KMS-11 (cell line): ENCODE data around the gene UPB1.

Experiments
- H2AFZ ChIP-seq: fragments of 200-600 bp; sonication (generic); 2 replicates; pipeline ENCODE4 v1.6.1; 2016; ENCODE audit warnings: antibody characterized with exemption, mixed run types, low read depth
- H3K27ac ChIP-seq: fragments of 200-600 bp; sonication (generic); 2 replicates; pipeline ENCODE4 v1.6.1; 2016; ENCODE audit warnings: mild to moderate bottlenecking, mixed run types
- H3K27me3 ChIP-seq: fragments of 200-600 bp; sonication (generic); 2 replicates; pipeline ENCODE4 v1.6.1; 2017; ENCODE audit warnings: mild to moderate bottlenecking, low read depth, mixed run types, moderate library complexity; ENCODE audit not compliant: insufficient read depth
- H3K36me3 ChIP-seq: fragments of 200-600 bp; sonication (generic); 2 replicates; pipeline ENCODE4 v1.6.1; 2017; ENCODE audit warnings: mild to moderate bottlenecking, mixed run types; ENCODE audit not compliant: insufficient read depth
- H3K4me1 ChIP-seq: fragments of 200-600 bp; sonication (generic); 2 replicates; pipeline ENCODE4 v1.6.1; 2016; ENCODE audit warnings: mild to moderate bottlenecking, low read depth, mixed run types; ENCODE audit not compliant: poor library complexity, severe bottlenecking
- H3K4me2 ChIP-seq: fragments of 200-600 bp; sonication (generic); 2 replicates; pipeline ENCODE4 v1.7.0; 2016; ENCODE audit warnings: mild to moderate bottlenecking, mixed run types
- H3K4me3 ChIP-seq: fragments of 200-600 bp; sonication (generic); IDR thresholded peaks from 2 replicates; pipeline ENCODE4 v1.6.1; 2017; ENCODE audit warnings: low read depth, low read length, mixed read lengths; ENCODE audit not compliant: insufficient read depth
- H3K79me2 ChIP-seq: fragments of 200-600 bp; sonication (generic); 2 replicates; pipeline ENCODE4 v1.6.1; 2016; ENCODE audit warnings: low read depth, mixed run types; ENCODE audit not compliant: insufficient read depth
- H3K9ac ChIP-seq: fragments of 200-600 bp; sonication (generic); 2 replicates; pipeline ENCODE4 v1.6.1; 2016; ENCODE audit warnings: mild to moderate bottlenecking, mixed run types
- H4K20me1 ChIP-seq: fragments of 200-600 bp; sonication (generic); 2 replicates; pipeline ENCODE4 v1.6.1; 2016; ENCODE audit warnings: mild to moderate bottlenecking, mixed run types; ENCODE audit not compliant: insufficient read depth
- TF ChIP-seq, protein P1 (sequence below): fragments of 200-600 bp; sonication (generic); conservative IDR thresholded peaks from 2 replicates; pipeline ENCODE4 v1.6.1; 2017; ENCODE audit warnings: low read depth, mild to moderate bottlenecking, antibody characterized with exemption, low read length, moderate library complexity, mixed read lengths

The UPB1 gene

GRCh38 chr22:24457894-24458420 is 37.2 kb upstream of the UPB1 start:
- Histone ChIP-seq H3K27me3 (no peaks in the 10 kb centered on the region), H3K36me3 (no peaks in the 10 kb centered on the region), H3K4me2 (peak overlapping the region; percentile 12; the same call in 1 of the 2 replicates), H3K4me3 (no peak overlapping the region), H3K79me2 (no peaks in the 10 kb centered on the region), H2AFZ (no peak overlapping the region), H3K27ac (no peak overlapping the region), H4K20me1 (no peaks in the 10 kb centered on the region), H3K9ac (no peak overlapping the region), H3K4me1 (peaks cover 45% of the 10 kb centered on the region)
- TF ChIP-seq, protein P1, sequence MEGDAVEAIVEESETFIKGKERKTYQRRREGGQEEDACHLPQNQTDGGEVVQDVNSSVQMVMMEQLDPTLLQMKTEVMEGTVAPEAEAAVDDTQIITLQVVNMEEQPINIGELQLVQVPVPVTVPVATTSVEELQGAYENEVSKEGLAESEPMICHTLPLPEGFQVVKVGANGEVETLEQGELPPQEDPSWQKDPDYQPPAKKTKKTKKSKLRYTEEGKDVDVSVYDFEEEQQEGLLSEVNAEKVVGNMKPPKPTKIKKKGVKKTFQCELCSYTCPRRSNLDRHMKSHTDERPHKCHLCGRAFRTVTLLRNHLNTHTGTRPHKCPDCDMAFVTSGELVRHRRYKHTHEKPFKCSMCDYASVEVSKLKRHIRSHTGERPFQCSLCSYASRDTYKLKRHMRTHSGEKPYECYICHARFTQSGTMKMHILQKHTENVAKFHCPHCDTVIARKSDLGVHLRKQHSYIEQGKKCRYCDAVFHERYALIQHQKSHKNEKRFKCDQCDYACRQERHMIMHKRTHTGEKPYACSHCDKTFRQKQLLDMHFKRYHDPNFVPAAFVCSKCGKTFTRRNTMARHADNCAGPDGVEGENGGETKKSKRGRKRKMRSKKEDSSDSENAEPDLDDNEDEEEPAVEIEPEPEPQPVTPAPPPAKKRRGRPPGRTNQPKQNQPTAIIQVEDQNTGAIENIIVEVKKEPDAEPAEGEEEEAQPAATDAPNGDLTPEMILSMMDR = no peak

DNA sequence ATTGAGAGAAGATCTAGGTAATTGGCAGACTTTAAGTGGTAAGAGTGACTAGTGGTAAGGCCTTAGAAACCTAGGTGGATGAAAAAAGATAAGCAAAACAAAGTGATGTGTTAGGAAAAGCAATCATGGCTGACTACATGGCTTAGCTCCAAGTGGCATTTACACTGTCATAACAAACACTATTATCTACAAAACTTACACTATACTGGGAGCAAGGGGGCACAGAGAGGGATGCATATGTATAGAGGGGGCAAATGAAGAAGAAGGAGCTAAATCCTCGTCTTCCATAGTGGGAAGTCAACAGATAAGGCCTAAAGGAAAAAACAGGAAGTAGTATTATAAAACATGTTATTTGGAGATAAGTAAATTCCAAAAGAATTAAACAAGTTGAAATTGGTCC is 35.2 kb upstream of the UPB1 start:
- H3K27ac ChIP-seq = peak overlapping the region; percentile 84
- TF ChIP-seq, protein P1 = no peak
- no peaks in the 10 kb centered on the region for H4K20me1 ChIP-seq
- no peak overlapping the region for H3K4me3 ChIP-seq
- no peaks in the 10 kb centered on the region for H3K27me3 ChIP-seq
- H2AFZ ChIP-seq = peak overlapping the region; percentile 76
- H3K4me1 ChIP-seq = peaks cover 48% of the 10 kb centered on the region
- H3K79me2 ChIP-seq = no peaks in the 10 kb centered on the region
- H3K36me3 ChIP-seq = no peaks in the 10 kb centered on the region
- H3K4me2 ChIP-seq = peak overlapping the region; percentile 97
- peak overlapping the region; percentile 53; the same call in 1 of the 2 replicates for H3K9ac ChIP-seq

GRCh38 chr22:24460418-24461089 is 34.6 kb upstream of the UPB1 start:
- TF ChIP-seq, protein P1 = no peak
- H3K4me2 ChIP-seq = peak overlapping the region; percentile 97
- peaks cover 54% of the 10 kb centered on the region for H3K4me1 ChIP-seq
- no peaks in the 10 kb centered on the region for H3K36me3 ChIP-seq
- no peaks in the 10 kb centered on the region for H3K27me3 ChIP-seq
- H3K9ac ChIP-seq = peak overlapping the region; percentile 53
- no peaks in the 10 kb centered on the region for H3K79me2 ChIP-seq
- peak overlapping the region; percentile 76 for H2AFZ ChIP-seq
- no peaks in the 10 kb centered on the region for H4K20me1 ChIP-seq
- peak overlapping the region; percentile 84 for H3K27ac ChIP-seq
- no peak overlapping the region for H3K4me3 ChIP-seq

GRCh38 chr22:24463071-24463760 is 31.9 kb upstream of the UPB1 start:
- Histone ChIP-seq H3K4me3 (no peak overlapping the region), H3K9ac (no peak overlapping the region), H2AFZ (no peak overlapping the region), H3K4me2 (no peak overlapping the region), H3K79me2 (no peaks in the 10 kb centered on the region), H4K20me1 (no peaks in the 10 kb centered on the region), H3K27ac (no peak overlapping the region), H3K4me1 (peaks cover 77% of the 10 kb centered on the region), H3K27me3 (no peaks in the 10 kb centered on the region), H3K36me3 (no peaks in the 10 kb centered on the region)
- TF ChIP-seq, protein P1 = no peak
